Measurements from ENCODE around the gene C2CD4A.
A peak's percentile ranks its signal among the peaks of the same experiment; 100 is the strongest.
"Not testable (repeated sequence)": the region's sequence is repeated elsewhere in the genome, so short reads cannot be mapped to it uniquely, and the experiment has no call there.

The C2CD4A gene

GRCh38 chr15:62066663-62067447 is at the start of gene C2CD4A:
TSS of gene C2CD4A (plus strand) at chr15:62066977. CDS start at chr15:62067614, 637 bp downstream.
- no peak for DNase-seq (ENCODE audit: low read depth)

- no peak for DNase-seq (ENCODE audit: low read depth)
Observed at GRCh38 chr15:62020576-62021160, 46.1 kb upstream of the C2CD4A start.

- DNase-seq (ENCODE audit: low read depth): no peak
Observed at GRCh38 chr15:62021991-62022600, 44.7 kb upstream of the C2CD4A start.

- DNase-seq (ENCODE audit: low read depth): no peak
Observed at GRCh38 chr15:62026487-62027262, 40.1 kb upstream of the C2CD4A start.

GRCh38 chr15:62027263-62027565 is 39.6 kb upstream of the C2CD4A start:
- no peak for DNase-seq (ENCODE audit: low read depth)

- no peak for DNase-seq (ENCODE audit: low read depth)
Observed at GRCh38 chr15:62027916-62028315, 38.9 kb upstream of the C2CD4A start.

- DNase-seq (ENCODE audit: low read depth): peak; percentile 64
Observed at GRCh38 chr15:62035256-62035924, 31.4 kb upstream of the C2CD4A start.

- no peak for DNase-seq (ENCODE audit: low read depth)
Observed at GRCh38 chr15:62046078-62046743, 20.6 kb upstream of the C2CD4A start.

- no peak for DNase-seq (ENCODE audit: low read depth)
Observed at GRCh38 chr15:62047282-62047827, 19.4 kb upstream of the C2CD4A start.

GRCh38 chr15:62048254-62048653 is 18.5 kb upstream of the C2CD4A start:
- DNase-seq (ENCODE audit: low read depth): not testable (repeated sequence)

GRCh38 chr15:62050115-62050514 is 16.7 kb upstream of the C2CD4A start:
- no peak for DNase-seq (ENCODE audit: low read depth)

GRCh38 chr15:62051166-62051565 is 15.6 kb upstream of the C2CD4A start:
- no peak for DNase-seq (ENCODE audit: low read depth)

GRCh38 chr15:62052713-62053112 is 14.1 kb upstream of the C2CD4A start:
- DNase-seq (ENCODE audit: low read depth): no peak

GRCh38 chr15:62053439-62054085 is 13.2 kb upstream of the C2CD4A start:
- no peak for DNase-seq (ENCODE audit: low read depth)

GRCh38 chr15:62054979-62055378 is 11.8 kb upstream of the C2CD4A start:
- no peak for DNase-seq (ENCODE audit: low read depth)

- DNase-seq (ENCODE audit: low read depth): no peak
Observed at GRCh38 chr15:62057341-62057980, 9.3 kb upstream of the C2CD4A start.

GRCh38 chr15:62058327-62059028 is 8.3 kb upstream of the C2CD4A start:
- no peak for DNase-seq (ENCODE audit: low read depth)

- DNase-seq (ENCODE audit: low read depth): peak; percentile 5
Observed at GRCh38 chr15:62059108-62059815, 7.5 kb upstream of the C2CD4A start.

- DNase-seq (ENCODE audit: low read depth): peak; percentile 48
Observed at GRCh38 chr15:62059816-62060112, 7.0 kb upstream of the C2CD4A start.
